Naive thymus-derived CD4-positive, alpha-beta T cell (primary cell): ENCODE measurements around the gene CDC42BPG. TPM values are rescaled to one million over a fixed set of nuclear protein-coding genes. Genes with fewer than 3 reads are reported as not detected.

Experiments
- ATAC-seq: fragments of 150-1000 bp; cut with Tn5 transposase; 2 replicates; pipeline ENCODE4 v1.10.0; 2021; ENCODE audit warnings: mild to moderate bottlenecking, moderate library complexity
- CTCF ChIA-PET: fragments of 350-600 bp; sonication (Branson Sonifier 250); formaldehyde crosslinking; loops from one replicate; lab custom pipeline; 2021; ENCODE audit warnings: antibody characterized with exemption; lab: Charles Lee
- POLR2A ChIA-PET: fragments of 350-600 bp; sonication (Branson Sonifier 250); formaldehyde crosslinking; loops from one replicate; lab custom pipeline; 2021; ENCODE audit warnings: antibody characterized with exemption, inconsistent platforms; lab: Charles Lee
- DNase-seq, 9 donors: peaks; one replicate each; pipeline versions ENCODE4 v3.0.0 to v3.0.0-alpha.2; 2020 to 2022; ENCODE audit warnings: mixed read lengths in 1 of 9
- H3K27ac ChIP-seq: one replicate; pipeline ENCODE4 v1.7.0; 2013; ENCODE audit warnings: mild to moderate bottlenecking, low read depth, low read length, moderate library complexity
- H3K27me3 ChIP-seq, 2 donors: one replicate each; pipeline ENCODE4 v1.7.0; 2013; ENCODE audit warnings: low read length in 2 of 2, mild to moderate bottlenecking in 2 of 2, moderate library complexity in 2 of 2; ENCODE audit not compliant: control insufficient read depth in 2 of 2, insufficient read depth in 2 of 2
- H3K36me3 ChIP-seq, 3 experiments: 1 replicate in 2 of 3; 2 replicates in 1 of 3; pipeline ENCODE4 v1.7.0; 2013; ENCODE audit warnings: low read length in 3 of 3, mild to moderate bottlenecking in 3 of 3, moderate library complexity in 1 of 3; ENCODE audit not compliant: insufficient read depth in 3 of 3, control insufficient read depth in 2 of 3
- H3K4me1 ChIP-seq, 2 donors: one replicate each; pipeline ENCODE4 v1.7.0; 2013; ENCODE audit warnings: low read length in 2 of 2, mild to moderate bottlenecking in 2 of 2, moderate library complexity in 1 of 2; ENCODE audit not compliant: control insufficient read depth in 2 of 2, insufficient read depth in 2 of 2
- H3K4me3 ChIP-seq: 2 replicates; pipeline ENCODE4 v1.7.0; 2013; ENCODE audit warnings: mild to moderate bottlenecking, low read length
- H3K9me3 ChIP-seq, 3 experiments: 1 replicate in 2 of 3; 2 replicates in 1 of 3; pipeline ENCODE4 v1.7.0; 2013; ENCODE audit warnings: low read length in 3 of 3; ENCODE audit not compliant: control insufficient read depth in 2 of 3
- H3K27ac Mint-ChIP-seq, 9 donors: one replicate each; pipeline ENCODE4 v1.8.0; 2020 to 2022; ENCODE audit warnings: mixed read lengths in 9 of 9, mild to moderate bottlenecking in 8 of 9, moderate library complexity in 5 of 9, inconsistent platforms in 2 of 9
- H3K27me3 Mint-ChIP-seq, 5 donors: one replicate each; pipeline ENCODE4 v1.8.0; 2021 to 2022; ENCODE audit warnings: mixed read lengths in 5 of 5, mild to moderate bottlenecking in 1 of 5
- H3K36me3 Mint-ChIP-seq, 5 donors: one replicate each; pipeline ENCODE4 v1.8.0; 2020 to 2022; ENCODE audit warnings: mixed read lengths in 5 of 5, mild to moderate bottlenecking in 3 of 5, inconsistent platforms in 1 of 5
- H3K4me1 Mint-ChIP-seq, 7 donors: one replicate each; pipeline ENCODE4 v1.8.0; 2020 to 2022; ENCODE audit warnings: mixed read lengths in 7 of 7, mild to moderate bottlenecking in 3 of 7, inconsistent platforms in 1 of 7
- H3K4me3 Mint-ChIP-seq, 10 donors: one replicate each; pipeline ENCODE4 v1.8.0; 2020 to 2022; ENCODE audit warnings: mild to moderate bottlenecking in 10 of 10, mixed read lengths in 10 of 10, moderate library complexity in 6 of 10, inconsistent platforms in 2 of 10
- H3K9me3 Mint-ChIP-seq, 11 donors: one replicate each; pipeline ENCODE4 v1.8.0; 2020 to 2022; ENCODE audit warnings: mixed read lengths in 11 of 11, mild to moderate bottlenecking in 4 of 11, inconsistent platforms in 1 of 11, moderate library complexity in 1 of 11
- intact Hi-C, 2 donors: fragments of 100-400 bp; cut with micrococcal nuclease; formaldehyde crosslinking; loops; one replicate each; pipeline ENCODE4 v1.15.1; 2023
- polyA plus RNA-seq, 2 donors: library from polyadenylated mRNA; unstranded; fragments of 300-500 nt; fragmentation: Illumina TruSeq; gene quantifications; one replicate each; pipeline ENCODE4 v1.2.3, GENCODE V29; 2021
- total RNA-seq, 6 experiments: library from RNA in 5 of 6; stranded (reverse) in 5 of 6; gene quantifications; 1 replicate in 5 of 6; 2 replicates in 1 of 6; pipeline ENCODE4 v1.2.3 and lab custom pipeline; 2021 to 2026

Gene CDC42BPG
- total and polyA plus RNA-seq, 7 experiments from 2014 or later = 0.22 to 9.2 (median 6.9) TPM

DNA sequence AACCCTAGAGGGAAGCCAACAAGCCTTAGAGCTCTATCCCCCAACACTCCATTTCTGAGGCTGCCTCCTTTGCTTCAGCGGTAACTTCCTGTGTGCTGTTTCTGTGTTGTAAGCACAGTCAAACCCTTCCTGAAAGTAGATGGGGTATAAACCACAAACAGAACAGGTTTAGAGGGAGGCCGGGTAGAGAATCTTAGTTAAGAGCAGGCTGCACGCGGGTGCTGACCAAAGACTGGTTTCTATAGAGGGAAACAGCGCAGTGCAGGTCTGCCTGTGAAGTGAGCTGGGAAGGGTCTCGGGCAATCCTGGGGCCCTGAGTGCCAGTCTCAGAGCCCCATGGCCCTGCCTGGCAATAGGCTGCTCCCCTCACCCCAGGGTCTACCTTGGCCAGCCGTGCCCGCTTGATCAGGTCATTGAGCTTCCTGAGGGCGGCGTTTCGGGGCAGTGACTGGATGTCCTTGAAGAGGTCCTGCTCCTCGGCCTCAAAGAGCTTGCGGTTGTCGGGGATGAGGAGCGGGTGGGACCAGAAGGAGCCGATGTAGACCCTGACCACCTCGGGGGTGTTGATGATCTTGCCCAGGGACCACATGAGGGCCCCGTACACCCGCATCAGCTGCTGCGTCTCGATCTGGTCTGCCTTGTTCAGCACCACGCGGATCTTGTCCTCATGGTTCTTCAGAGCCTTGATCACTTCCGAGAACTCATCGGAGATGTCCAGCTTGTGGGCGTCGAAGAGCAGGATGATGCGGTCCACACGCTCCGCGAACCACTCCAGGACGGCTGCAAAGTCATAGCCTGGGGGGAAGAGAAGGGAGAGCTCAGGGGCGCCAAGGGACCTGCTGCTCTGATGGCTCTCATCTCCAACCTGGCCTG lies 15.3 kb upstream of the CDC42BPG start:
- Mint-ChIP-seq H3K36me3 (peaks cover 0 to 41% (median 11%) of the 10 kb centered on the region in 5 donors), H3K27me3 (no peaks in the 10 kb centered on the region), H3K4me3 (peak overlapping the region; percentile 74 to 91 (median 82)), H3K27ac (peak overlapping the region; percentile 87 to 98 (median 96)), H3K9me3 (peaks cover 0 to 1% (median 0%) of the 10 kb centered on the region in 11 donors), H3K4me1 (peaks cover 53 to 92% (median 80%) of the 10 kb centered on the region in 7 donors)
- Histone ChIP-seq H3K36me3 (peaks cover under 1 to 21% (median 9%) of the 10 kb centered on the region in 3 experiments), H3K27ac (peak overlapping the region; percentile 74), H3K27me3 (no peaks in the 10 kb centered on the region), H3K4me1 (peaks cover 95 to 96% of the 10 kb centered on the region in 2 donors), H3K4me3 (peak overlapping the region; percentile 43), H3K9me3 (no peaks in the 10 kb centered on the region)
- ChIA-PET CTCF (interaction anchor here (0.6 to 29.8 kb wide), 5 partner anchors 9 to 1231 kb away, joined by 4 to 945 read pairs (median 35); partner anchors contain the start of gene EHD1), POLR2A (interaction anchor here (0.6 to 29.3 kb wide), 17 partner anchors 4 to 561 kb away, joined by 3 to 1324 read pairs (median 4); partner anchors contain the start of genes CDC42BPG, EHD1, FAU and MRPL49)
- DNase-seq (peak in 8 of 9 donors; percentile 63 to 80 (median 74)), ATAC-seq (peak; percentile 75)
- intact Hi-C loops = loop anchor here (1.0 to 5.0 kb wide), 7 partner anchors 8 to 238 kb away; partner anchors contain the start of genes EHD1 (in 2 of the 2), ATG2A (in 1 of the 2) and VPS51 (in 1 of the 2)

DNA sequence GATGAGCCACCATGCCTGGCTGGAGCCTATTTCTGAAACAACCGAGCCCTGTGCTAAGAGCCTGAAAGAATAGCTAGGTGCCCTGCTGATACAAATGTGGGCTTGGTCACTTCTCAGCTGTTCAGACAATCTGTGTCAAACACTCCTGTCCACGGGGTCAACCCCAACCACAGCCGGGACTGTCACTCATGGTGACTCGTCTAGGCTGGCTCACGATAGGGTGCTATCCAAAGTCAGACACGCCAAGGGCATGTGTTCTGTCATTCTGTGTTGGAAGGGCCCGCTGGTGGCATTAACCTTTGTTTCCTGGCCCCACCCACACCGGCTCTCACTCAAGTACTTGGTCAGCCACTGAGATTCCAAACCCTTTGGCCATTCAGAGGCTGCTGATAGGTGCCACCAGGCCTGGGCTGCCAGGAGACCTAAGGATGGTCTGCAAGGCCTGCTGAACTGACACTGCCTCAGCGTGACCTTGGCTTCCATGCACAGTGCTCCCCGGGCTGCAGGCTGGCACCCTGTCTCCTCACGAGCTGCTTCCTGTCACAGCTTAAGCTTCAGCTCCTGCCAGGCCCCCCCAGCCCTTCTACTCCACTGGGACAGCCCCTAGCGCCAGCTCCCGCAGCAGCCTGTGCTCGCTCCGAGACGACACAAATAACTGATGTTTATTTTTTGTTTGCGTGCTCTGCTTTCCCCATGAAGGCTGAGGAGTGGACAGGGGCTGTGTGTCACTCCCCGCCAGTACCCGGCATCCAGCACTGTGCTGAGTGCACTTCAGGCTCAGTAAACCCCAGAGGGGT lies 14.2 kb upstream of the CDC42BPG start:
- no peaks in the 10 kb centered on the region for H3K27me3 Mint-ChIP-seq
- H3K4me1 ChIP-seq = peaks cover 95 to 96% of the 10 kb centered on the region in 2 donors
- no peaks in the 10 kb centered on the region for H3K9me3 ChIP-seq
- peak overlapping the region; percentile 74 to 91 (median 82) for H3K4me3 Mint-ChIP-seq
- peaks cover 9 to 33% (median 16%) of the 10 kb centered on the region in 3 experiments for H3K36me3 ChIP-seq
- CTCF ChIA-PET = interaction anchor here (0.6 to 29.8 kb wide), 7 partner anchors 8 to 1763 kb away, joined by 3 to 945 read pairs (median 4); partner anchors contain the start of gene EHD1
- no peaks in the 10 kb centered on the region for H3K27me3 ChIP-seq
- intact Hi-C loops = loop anchor here (1.0 to 5.0 kb wide), 7 partner anchors 7 to 239 kb away; partner anchors contain the start of genes EHD1 (in 2 of the 2), ATG2A (in 1 of the 2) and VPS51 (in 1 of the 2)
- POLR2A ChIA-PET = interaction anchor here (0.7 to 29.3 kb wide), 13 partner anchors 5 to 562 kb away, joined by 3 to 1324 read pairs (median 5); partner anchors contain the start of genes CDC42BPG, EHD1, FAU and MRPL49
- peak overlapping the region; percentile 74 for H3K27ac ChIP-seq
- H3K27ac Mint-ChIP-seq = peak overlapping the region; percentile 87 to 98 (median 96)
- ATAC-seq (peak; percentile 56), DNase-seq (peak in 7 of 9 donors; percentile 60 to 77 (median 67))
- peaks cover 0 to 47% (median 12%) of the 10 kb centered on the region in 5 donors for H3K36me3 Mint-ChIP-seq
- H3K4me3 ChIP-seq = peak overlapping the region; percentile 43
- peaks cover 51 to 92% (median 86%) of the 10 kb centered on the region in 7 donors for H3K4me1 Mint-ChIP-seq
- H3K9me3 Mint-ChIP-seq = peaks cover 0 to 1% (median 0%) of the 10 kb centered on the region in 11 donors

GRCh38 chr11:64857485-64857884 lies 13.0 kb upstream of the CDC42BPG start:
- peaks cover 0 to 53% (median 15%) of the 10 kb centered on the region in 5 donors for H3K36me3 Mint-ChIP-seq
- intact Hi-C loops = loop anchor here in 1 of 2 donors (5.0 kb wide), 1 partner anchor 240 kb away; the partner anchor contains the start of gene VPS51
- Histone ChIP-seq H3K4me1 (peaks cover 95 to 96% of the 10 kb centered on the region in 2 donors), H3K9me3 (no peaks in the 10 kb centered on the region), H3K4me3 (peak overlapping the region; percentile 4), H3K36me3 (peaks cover 9 to 44% (median 16%) of the 10 kb centered on the region in 3 experiments), H3K27ac (peak overlapping the region; percentile 74), H3K27me3 (no peaks in the 10 kb centered on the region)
- H3K27me3 Mint-ChIP-seq = no peaks in the 10 kb centered on the region
- ATAC-seq (no peak), DNase-seq (no peak)
- peaks cover 51 to 92% (median 86%) of the 10 kb centered on the region in 7 donors for H3K4me1 Mint-ChIP-seq
- peaks cover 0 to 1% (median 0%) of the 10 kb centered on the region in 11 donors for H3K9me3 Mint-ChIP-seq
- peak overlapping the region in 8 of 9 donors; percentile 55 to 98 (median 87) for H3K27ac Mint-ChIP-seq
- H3K4me3 Mint-ChIP-seq = peak overlapping the region in 8 of 10 donors; percentile 24 to 91 (median 52)
- CTCF ChIA-PET = interaction anchor here (14.9 to 29.8 kb wide), 2 partner anchors 7 to 29 kb away, joined by 280 to 945 read pairs; partner anchors contain the start of gene EHD1
- POLR2A ChIA-PET = interaction anchor here (1.3 to 29.3 kb wide), 5 partner anchors 6 to 83 kb away, joined by 3 to 1324 read pairs (median 457); partner anchors contain the start of genes CDC42BPG, EHD1 and SF1

- Histone ChIP-seq H3K27me3 (no peaks in the 10 kb centered on the region), H3K9me3 (no peaks in the 10 kb centered on the region), H3K4me1 (peaks cover 95 to 96% of the 10 kb centered on the region in 2 donors), H3K4me3 (peak overlapping the region; percentile 29), H3K36me3 (peaks cover 9 to 44% (median 16%) of the 10 kb centered on the region in 3 experiments), H3K27ac (peak overlapping the region; percentile 63)
- DNase-seq (peak in 1 of 9 donors; percentile 69), ATAC-seq (peak; percentile 26)
- ChIA-PET POLR2A (interaction anchor here (0.7 to 29.3 kb wide), 5 partner anchors 5 to 567 kb away, joined by 3 to 1324 read pairs (median 457); partner anchors contain the start of genes CDC42BPG and EHD1), CTCF (interaction anchor here (11.9 to 29.8 kb wide), 3 partner anchors 6 to 30 kb away, joined by 280 to 945 read pairs (median 280); partner anchors contain the start of gene EHD1)
- intact Hi-C loops = loop anchor here in 1 of 2 donors (5.0 kb wide), 1 partner anchor 241 kb away; the partner anchor contains the start of gene VPS51
- Mint-ChIP-seq H3K4me1 (peaks cover 50 to 92% (median 88%) of the 10 kb centered on the region in 7 donors), H3K27ac (peak overlapping the region in 8 of 9 donors; percentile 65 to 97 (median 92)), H3K27me3 (no peaks in the 10 kb centered on the region), H3K9me3 (peaks cover 0 to 1% (median 0%) of the 10 kb centered on the region in 11 donors), H3K4me3 (peak overlapping the region; percentile 10 to 83 (median 57)), H3K36me3 (peaks cover 0 to 51% (median 15%) of the 10 kb centered on the region in 5 donors)
Measured at GRCh38 chr11:64856382-64857227, 12.2 kb upstream of the CDC42BPG start.
